ENCODE results near the gene IGFL3. TPM values are rescaled to one million over a fixed set of nuclear protein-coding genes. Genes with fewer than 3 reads are reported as not detected.
"Not testable (repeated sequence)": the region's sequence is repeated elsewhere in the genome, so short reads cannot be mapped to it uniquely, and the experiment has no call there.

IGFL3 gene
- total RNA-seq, result 10 to 100 TPM; 19.0 to 46.7 (median 24.9) TPM

- TF ChIP-seq CTCF (IDR thresholded peaks at IDR 0.05) (no peak), POLR2A (IDR thresholded peaks at IDR 0.05) (no peak)
- no peak for DNase-seq (ENCODE audit: low spot score in 2 of 2)
- 60 to 76% methylated on average over 5 of the region's 5 CpGs for WGBS, 2 donors
- intact Hi-C loops (cut with DNase I; ENCODE audit: low total_unique reads), result loop anchor here (5.0 kb wide), 1 partner anchor 58 kb away; no protein-coding TSS in a partner anchor
- H3K4me3 ChIP-seq (ENCODE audit: low read depth, poor library complexity, severe bottlenecking), result no peak within 1 kb of the TSS
These were observed at the start of gene IGFL3 for GRCh38 chr19:46124638-46125115. TSS of gene IGFL3 (minus strand) at chr19:46124688. CDS start at chr19:46124649, 39 bp downstream.

GRCh38 chr19:46173886-46174480 is 49.5 kb upstream of the IGFL3 start:
- 31 to 40% methylated on average over 8 of the region's 8 CpGs for WGBS, 2 donors
- no peak for DNase-seq (ENCODE audit: low spot score in 2 of 2)
- H3K4me3 ChIP-seq (ENCODE audit: low read depth, poor library complexity, severe bottlenecking), result no peak overlapping the region
- TF ChIP-seq CTCF (IDR thresholded peaks at IDR 0.05), result no peak
- no peak for TF ChIP-seq POLR2A (IDR thresholded peaks at IDR 0.05)
- intact Hi-C loops (cut with DNase I; ENCODE audit: low total_unique reads), result no loop called here

- no peak for DNase-seq (ENCODE audit: low spot score in 2 of 2)
- no peak for TF ChIP-seq POLR2A (IDR thresholded peaks at IDR 0.05)
- no peak for TF ChIP-seq CTCF (IDR thresholded peaks at IDR 0.05)
- whole genome bisulfite sequencing, 2 donors, result 74 to 86% methylated on average over 3 of the region's 3 CpGs
- H3K4me3 ChIP-seq (ENCODE audit: low read depth, poor library complexity, severe bottlenecking), result no peak overlapping the region
- intact Hi-C loops (cut with DNase I; ENCODE audit: low total_unique reads), result no loop called here
These were observed 38.2 kb upstream of the IGFL3 start for GRCh38 chr19:46162731-46163130.

- intact Hi-C loops (cut with DNase I; ENCODE audit: low total_unique reads); DNase-seq (ENCODE audit: low spot score in 2 of 2); H3K4me3 ChIP-seq (ENCODE audit: low read depth, poor library complexity, severe bottlenecking): not testable (repeated sequence)
- 64 to 68% methylated on average over 2 of the region's 2 CpGs for WGBS, 2 donors
These were observed 37.3 kb upstream of the IGFL3 start for GRCh38 chr19:46161642-46162257.

- 94 to 95% methylated on average over 7 of the region's 7 CpGs for WGBS, 2 donors
- H3K4me3 ChIP-seq (ENCODE audit: low read depth, poor library complexity, severe bottlenecking), result no peak overlapping the region
- no peak for DNase-seq (ENCODE audit: low spot score in 2 of 2)
- intact Hi-C loops (cut with DNase I; ENCODE audit: low total_unique reads), result no loop called here
- TF ChIP-seq POLR2A (IDR thresholded peaks at IDR 0.05) (no peak), CTCF (IDR thresholded peaks at IDR 0.05) (no peak)
These were observed 35.8 kb upstream of the IGFL3 start for GRCh38 chr19:46160233-46160775.

GRCh38 chr19:46159418-46160232 is 35.1 kb upstream of the IGFL3 start:
- WGBS, 2 donors, result 48 to 65% methylated on average over 4 of the region's 4 CpGs
- TF ChIP-seq CTCF (IDR thresholded peaks at IDR 0.05) (no peak), POLR2A (IDR thresholded peaks at IDR 0.05) (no peak)
- intact Hi-C loops (cut with DNase I; ENCODE audit: low total_unique reads), result no loop called here
- H3K4me3 ChIP-seq (ENCODE audit: low read depth, poor library complexity, severe bottlenecking), result no peak overlapping the region
- no peak for DNase-seq (ENCODE audit: low spot score in 2 of 2)
